HepG2 (cell line): ENCODE results near the gene PKD1L1. TPM values are rescaled to one million over a fixed set of nuclear protein-coding genes. Genes with fewer than 3 reads are reported as not detected.

ENCODE experiments used
- ARID3A ChIP-seq: IDR thresholded peaks from 2 replicates; pipeline ENCODE4 v1.6.1; 2012; ENCODE audit warnings: low read depth, low read length, improper control_type of control experiment
- FOXJ3 ChIP-seq: sonication (generic); formaldehyde crosslinking; IDR thresholded peaks from 2 replicates; pipeline ENCODE4 v1.4.0; 2020; ENCODE audit warnings: missing genetic modification reagents, mild to moderate bottlenecking, borderline replicate concordance
- MAFF ChIP-seq: IDR thresholded peaks from 2 replicates; pipeline ENCODE4 v1.6.1; 2011; ENCODE audit warnings: low read depth, low read length, improper control_type of control experiment
- MTA1 ChIP-seq: sonication (generic); formaldehyde crosslinking; IDR thresholded peaks from 2 replicates; pipeline ENCODE4 v1.4.0; 2020; ENCODE audit warnings: missing genetic modification reagents, mild to moderate bottlenecking, borderline replicate concordance
- PPARG ChIP-seq: conservative IDR thresholded peaks from 2 replicates; pipeline ENCODE4 v1.6.1; 2016; ENCODE audit warnings: missing biosample characterization, missing genetic modification reagents
- REPIN1 ChIP-seq: sonication (generic); formaldehyde crosslinking; IDR thresholded peaks from 2 replicates; pipeline ENCODE4 v1.8.0; 2022; ENCODE audit warnings: missing genetic modification reagents, low read depth, mild to moderate bottlenecking, borderline replicate concordance
- RXRA ChIP-seq: sonication (generic); formaldehyde crosslinking; IDR thresholded peaks from 2 replicates; pipeline ENCODE4 v1.5.1; 2020; ENCODE audit warnings: missing genetic modification reagents
- TEAD3 ChIP-seq: optimal IDR thresholded peaks from 2 replicates; pipeline ENCODE3; 2016; ENCODE audit warnings: borderline replicate concordance
- ZFP82 ChIP-seq: sonication (generic); formaldehyde crosslinking; IDR thresholded peaks from 2 replicates; pipeline ENCODE4 v1.5.1; 2020; ENCODE audit warnings: mild to moderate bottlenecking, missing genetic modification reagents, borderline replicate concordance
- ZNF10 ChIP-seq: sonication (generic); formaldehyde crosslinking; IDR thresholded peaks from 2 replicates; pipeline ENCODE4 v1.4.0; 2020; ENCODE audit warnings: mild to moderate bottlenecking, low read depth, missing genetic modification reagents, borderline replicate concordance
- ZNF362 ChIP-seq: sonication (generic); formaldehyde crosslinking; IDR thresholded peaks from 2 replicates; pipeline ENCODE4 v1.4.0; 2020; ENCODE audit warnings: missing genetic modification reagents, mild to moderate bottlenecking, borderline replicate concordance
- ZNF75D ChIP-seq: sonication (generic); formaldehyde crosslinking; IDR thresholded peaks from 2 replicates; pipeline ENCODE4 v1.8.1; 2023; ENCODE audit warnings: missing genetic modification reagents, mild to moderate bottlenecking, borderline replicate concordance
- ZNF773 ChIP-seq: sonication (generic); formaldehyde crosslinking; IDR thresholded peaks from 2 replicates; pipeline ENCODE4 v1.4.0; 2020; ENCODE audit warnings: missing genetic modification reagents, borderline replicate concordance
- polyA plus RNA-seq, 8 experiments: library from polyadenylated mRNA; depleted of rRNA in 3 of 8; stranded (reverse) in 7 of 8; unstranded in 1 of 8; fragments of >200 nt; fragmentation: Illumina TruSeq in 4 of 8; extraction: Trizol in 4 of 8; gene quantifications; 2 replicates each; pipeline versions ENCODE4 v1.2.1 to v1.2.3, GENCODE V29; 2011 to 2016; ENCODE audit warnings: low read depth in 4 of 8, missing spikeins in 1 of 8, mixed read lengths in 1 of 8; ENCODE audit not compliant: insufficient read depth in 1 of 8
- total RNA-seq, 5 experiments: library from RNA; depleted of rRNA; stranded (reverse); fragments of >200 nt; fragmentation: Illumina TruSeq; extraction: Trizol; gene quantifications; 2 replicates each; pipeline ENCODE4 v1.2.3, GENCODE V29; 2016; ENCODE audit warnings: low read depth in 1 of 5
- TF ChIP-seq, protein P1 (sequence below): sonication (generic); formaldehyde crosslinking; IDR thresholded peaks from 2 replicates; pipeline ENCODE4 v1.4.0; 2020; ENCODE audit warnings: missing genetic modification reagents, borderline replicate concordance
- TF ChIP-seq, protein P2 (sequence below): sonication (generic); formaldehyde crosslinking; IDR thresholded peaks from 2 replicates; pipeline ENCODE4 v1.5.1; 2020; ENCODE audit warnings: mild to moderate bottlenecking, missing genetic modification reagents, borderline replicate concordance

Gene PKD1L1
- total and polyA plus RNA-seq, 2 of the 13 experiments (the other 11 are each of a cell fraction or from before 2014, with no cell fraction given): 0.01 TPM; not detected in 1

DNA sequence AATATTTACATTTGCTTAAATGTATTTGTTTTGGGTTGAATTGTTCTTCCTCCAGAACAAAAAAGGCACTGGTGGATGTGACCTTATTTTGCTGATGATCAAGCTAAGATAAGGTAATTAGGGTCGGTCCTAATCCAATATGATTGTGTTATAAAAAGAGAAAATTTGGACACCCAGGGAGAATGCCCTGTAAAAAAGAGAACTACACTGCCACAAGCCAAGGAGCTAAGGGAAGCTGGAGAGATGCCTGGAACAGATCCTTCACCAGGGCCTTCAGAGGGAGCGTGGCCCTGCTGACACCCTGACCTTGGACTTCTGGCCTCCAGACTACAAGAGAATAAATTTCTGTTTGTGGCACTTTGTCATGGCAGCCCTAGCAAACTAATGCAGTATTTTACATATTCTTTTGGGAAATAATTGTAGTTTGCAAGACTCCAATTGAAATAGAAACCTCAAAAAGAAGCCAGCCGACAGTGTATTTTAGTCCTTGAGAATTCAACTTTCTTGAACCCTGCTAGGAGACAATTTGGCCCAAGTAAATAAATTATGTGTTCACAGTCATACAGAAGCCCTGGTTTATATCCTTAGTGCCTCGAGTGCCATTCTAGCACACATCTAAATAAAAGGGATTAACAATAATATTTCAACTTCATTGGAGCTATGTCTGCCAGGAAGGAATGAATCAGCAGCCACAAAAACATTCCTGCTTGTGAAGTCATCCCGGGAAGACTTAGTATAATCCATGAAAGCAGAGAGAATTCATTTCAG, 164.6 kb downstream of the PKD1L1 start (continued):
- TF ChIP-seq, protein P1, sequence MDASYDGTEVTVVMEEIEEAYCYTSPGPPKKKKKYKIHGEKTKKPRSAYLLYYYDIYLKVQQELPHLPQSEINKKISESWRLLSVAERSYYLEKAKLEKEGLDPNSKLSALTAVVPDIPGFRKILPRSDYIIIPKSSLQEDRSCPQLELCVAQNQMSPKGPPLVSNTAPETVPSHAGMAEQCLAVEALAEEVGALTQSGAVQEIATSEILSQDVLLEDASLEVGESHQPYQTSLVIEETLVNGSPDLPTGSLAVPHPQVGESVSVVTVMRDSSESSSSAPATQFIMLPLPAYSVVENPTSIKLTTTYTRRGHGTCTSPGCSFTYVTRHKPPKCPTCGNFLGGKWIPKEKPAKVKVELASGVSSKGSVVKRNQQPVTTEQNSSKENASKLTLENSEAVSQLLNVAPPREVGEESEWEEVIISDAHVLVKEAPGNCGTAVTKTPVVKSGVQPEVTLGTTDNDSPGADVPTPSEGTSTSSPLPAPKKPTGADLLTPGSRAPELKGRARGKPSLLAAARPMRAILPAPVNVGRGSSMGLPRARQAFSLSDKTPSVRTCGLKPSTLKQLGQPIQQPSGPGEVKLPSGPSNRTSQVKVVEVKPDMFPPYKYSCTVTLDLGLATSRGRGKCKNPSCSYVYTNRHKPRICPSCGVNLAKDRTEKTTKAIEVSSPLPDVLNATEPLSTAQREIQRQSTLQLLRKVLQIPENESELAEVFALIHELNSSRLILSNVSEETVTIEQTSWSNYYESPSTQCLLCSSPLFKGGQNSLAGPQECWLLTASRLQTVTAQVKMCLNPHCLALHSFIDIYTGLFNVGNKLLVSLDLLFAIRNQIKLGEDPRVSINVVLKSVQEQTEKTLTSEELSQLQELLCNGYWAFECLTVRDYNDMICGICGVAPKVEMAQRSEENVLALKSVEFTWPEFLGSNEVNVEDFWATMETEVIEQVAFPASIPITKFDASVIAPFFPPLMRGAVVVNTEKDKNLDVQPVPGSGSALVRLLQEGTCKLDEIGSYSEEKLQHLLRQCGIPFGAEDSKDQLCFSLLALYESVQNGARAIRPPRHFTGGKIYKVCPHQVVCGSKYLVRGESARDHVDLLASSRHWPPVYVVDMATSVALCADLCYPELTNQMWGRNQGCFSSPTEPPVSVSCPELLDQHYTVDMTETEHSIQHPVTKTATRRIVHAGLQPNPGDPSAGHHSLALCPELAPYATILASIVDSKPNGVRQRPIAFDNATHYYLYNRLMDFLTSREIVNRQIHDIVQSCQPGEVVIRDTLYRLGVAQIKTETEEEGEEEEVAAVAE (CRISPR knock-in tag): no peak
- peak; percentile 22 for TF ChIP-seq TEAD3 (CRISPR knock-in tag)
- no peak for TF ChIP-seq REPIN1 (CRISPR knock-in tag)
- no peak for TF ChIP-seq ZNF362 (CRISPR knock-in tag)
- TF ChIP-seq ZNF10 (CRISPR knock-in tag): no peak
- TF ChIP-seq ARID3A: peak; percentile 53; the same call in 1 of the 2 replicates
- no peak for TF ChIP-seq ZFP82 (CRISPR knock-in tag)
- TF ChIP-seq, protein P2, sequence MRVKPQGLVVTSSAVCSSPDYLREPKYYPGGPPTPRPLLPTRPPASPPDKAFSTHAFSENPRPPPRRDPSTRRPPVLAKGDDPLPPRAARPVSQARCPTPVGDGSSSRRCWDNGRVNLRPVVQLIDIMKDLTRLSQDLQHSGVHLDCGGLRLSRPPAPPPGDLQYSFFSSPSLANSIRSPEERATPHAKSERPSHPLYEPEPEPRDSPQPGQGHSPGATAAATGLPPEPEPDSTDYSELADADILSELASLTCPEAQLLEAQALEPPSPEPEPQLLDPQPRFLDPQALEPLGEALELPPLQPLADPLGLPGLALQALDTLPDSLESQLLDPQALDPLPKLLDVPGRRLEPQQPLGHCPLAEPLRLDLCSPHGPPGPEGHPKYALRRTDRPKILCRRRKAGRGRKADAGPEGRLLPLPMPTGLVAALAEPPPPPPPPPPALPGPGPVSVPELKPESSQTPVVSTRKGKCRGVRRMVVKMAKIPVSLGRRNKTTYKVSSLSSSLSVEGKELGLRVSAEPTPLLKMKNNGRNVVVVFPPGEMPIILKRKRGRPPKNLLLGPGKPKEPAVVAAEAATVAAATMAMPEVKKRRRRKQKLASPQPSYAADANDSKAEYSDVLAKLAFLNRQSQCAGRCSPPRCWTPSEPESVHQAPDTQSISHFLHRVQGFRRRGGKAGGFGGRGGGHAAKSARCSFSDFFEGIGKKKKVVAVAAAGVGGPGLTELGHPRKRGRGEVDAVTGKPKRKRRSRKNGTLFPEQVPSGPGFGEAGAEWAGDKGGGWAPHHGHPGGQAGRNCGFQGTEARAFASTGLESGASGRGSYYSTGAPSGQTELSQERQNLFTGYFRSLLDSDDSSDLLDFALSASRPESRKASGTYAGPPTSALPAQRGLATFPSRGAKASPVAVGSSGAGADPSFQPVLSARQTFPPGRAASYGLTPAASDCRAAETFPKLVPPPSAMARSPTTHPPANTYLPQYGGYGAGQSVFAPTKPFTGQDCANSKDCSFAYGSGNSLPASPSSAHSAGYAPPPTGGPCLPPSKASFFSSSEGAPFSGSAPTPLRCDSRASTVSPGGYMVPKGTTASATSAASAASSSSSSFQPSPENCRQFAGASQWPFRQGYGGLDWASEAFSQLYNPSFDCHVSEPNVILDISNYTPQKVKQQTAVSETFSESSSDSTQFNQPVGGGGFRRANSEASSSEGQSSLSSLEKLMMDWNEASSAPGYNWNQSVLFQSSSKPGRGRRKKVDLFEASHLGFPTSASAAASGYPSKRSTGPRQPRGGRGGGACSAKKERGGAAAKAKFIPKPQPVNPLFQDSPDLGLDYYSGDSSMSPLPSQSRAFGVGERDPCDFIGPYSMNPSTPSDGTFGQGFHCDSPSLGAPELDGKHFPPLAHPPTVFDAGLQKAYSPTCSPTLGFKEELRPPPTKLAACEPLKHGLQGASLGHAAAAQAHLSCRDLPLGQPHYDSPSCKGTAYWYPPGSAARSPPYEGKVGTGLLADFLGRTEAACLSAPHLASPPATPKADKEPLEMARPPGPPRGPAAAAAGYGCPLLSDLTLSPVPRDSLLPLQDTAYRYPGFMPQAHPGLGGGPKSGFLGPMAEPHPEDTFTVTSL (CRISPR knock-in tag): peak; percentile 43; the same call in 1 of the 2 replicates
- peak; percentile 53; the same call in 1 of the 2 replicates for TF ChIP-seq FOXJ3
- TF ChIP-seq PPARG: 0 out of 2 replicates have a peak, but pooled peaks have one; percentile 29
- TF ChIP-seq MAFF: no peak
- TF ChIP-seq MTA1 (CRISPR knock-in tag): no peak
- peak; percentile 39; the same call in 1 of the 2 replicates for TF ChIP-seq RXRA (CRISPR knock-in tag)
- TF ChIP-seq ZNF75D: no peak
- no peak for TF ChIP-seq ZNF773 (CRISPR knock-in tag)
